Fibroblast of villous mesenchyme (primary cell): ENCODE results near the gene SAA1. TPM values are rescaled to one million over a fixed set of nuclear protein-coding genes. Genes with fewer than 3 reads are reported as not detected.

Experiments
- DNase-seq: peaks from one replicate; pipeline ENCODE4 v3.0.0-alpha.2; 2010; ENCODE audit warnings: low read depth
- H3K4me3 ChIP-seq: 2 replicates; pipeline ENCODE4 v1.5.1; 2011; ENCODE audit warnings: low read depth, mild to moderate bottlenecking, low read length
- total RNA-seq: library from RNA; depleted of rRNA; stranded (reverse); fragments of >200 nt; gene quantifications from 2 replicates; pipeline ENCODE4 v1.2.3, GENCODE V29; 2012
- TF ChIP-seq, protein P1 (sequence below): IDR thresholded peaks from 2 replicates; pipeline ENCODE4 v1.5.1; 2012; ENCODE audit warnings: low read depth, mild to moderate bottlenecking, low read length; ENCODE audit not compliant: insufficient read depth

The SAA1 gene
- total RNA-seq, 1 donor = 0.43 TPM

DNA sequence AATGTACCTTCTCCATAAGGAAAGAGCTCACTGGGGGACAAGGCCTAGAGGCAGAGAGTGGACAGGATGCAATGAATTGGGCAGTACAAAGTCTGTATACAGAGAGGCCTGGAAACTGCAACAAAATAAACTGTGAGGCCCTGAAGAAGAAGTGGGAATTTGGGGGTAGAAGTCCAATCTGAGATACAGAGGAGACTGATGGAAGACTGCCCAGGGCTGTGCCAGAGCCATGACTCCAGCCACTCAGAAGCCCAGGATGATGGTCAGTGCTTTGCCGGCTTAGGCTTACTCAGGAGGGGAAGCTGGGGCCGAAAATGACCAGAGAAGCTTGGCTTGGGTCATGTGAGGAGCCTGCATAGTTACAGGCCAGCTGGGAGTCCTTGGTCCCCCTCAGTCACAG is 35.2 kb upstream of the SAA1 start:
- TF ChIP-seq, protein P1, sequence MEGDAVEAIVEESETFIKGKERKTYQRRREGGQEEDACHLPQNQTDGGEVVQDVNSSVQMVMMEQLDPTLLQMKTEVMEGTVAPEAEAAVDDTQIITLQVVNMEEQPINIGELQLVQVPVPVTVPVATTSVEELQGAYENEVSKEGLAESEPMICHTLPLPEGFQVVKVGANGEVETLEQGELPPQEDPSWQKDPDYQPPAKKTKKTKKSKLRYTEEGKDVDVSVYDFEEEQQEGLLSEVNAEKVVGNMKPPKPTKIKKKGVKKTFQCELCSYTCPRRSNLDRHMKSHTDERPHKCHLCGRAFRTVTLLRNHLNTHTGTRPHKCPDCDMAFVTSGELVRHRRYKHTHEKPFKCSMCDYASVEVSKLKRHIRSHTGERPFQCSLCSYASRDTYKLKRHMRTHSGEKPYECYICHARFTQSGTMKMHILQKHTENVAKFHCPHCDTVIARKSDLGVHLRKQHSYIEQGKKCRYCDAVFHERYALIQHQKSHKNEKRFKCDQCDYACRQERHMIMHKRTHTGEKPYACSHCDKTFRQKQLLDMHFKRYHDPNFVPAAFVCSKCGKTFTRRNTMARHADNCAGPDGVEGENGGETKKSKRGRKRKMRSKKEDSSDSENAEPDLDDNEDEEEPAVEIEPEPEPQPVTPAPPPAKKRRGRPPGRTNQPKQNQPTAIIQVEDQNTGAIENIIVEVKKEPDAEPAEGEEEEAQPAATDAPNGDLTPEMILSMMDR = no peak
- no peak for DNase-seq
- no peak overlapping the region for H3K4me3 ChIP-seq

DNA sequence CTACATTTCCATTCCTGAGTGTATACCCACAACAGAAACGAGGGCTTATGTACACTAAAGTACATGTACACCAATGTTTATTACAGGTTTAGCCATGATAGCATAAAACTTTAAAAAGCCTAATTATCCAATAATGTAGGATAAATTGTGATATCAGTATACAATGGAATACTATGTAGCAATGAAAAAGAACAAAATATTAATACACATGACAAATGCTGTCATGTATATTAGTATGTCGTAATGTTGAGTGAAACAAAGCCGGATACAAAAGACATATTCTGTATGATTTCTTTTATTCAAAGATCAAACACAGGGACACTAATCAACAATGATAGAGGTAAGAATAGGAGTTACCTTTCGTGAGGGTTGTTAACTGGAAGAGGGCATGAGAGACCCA is 32.2 kb upstream of the SAA1 start:
- DNase-seq = no peak
- TF ChIP-seq, protein P1 = no peak
- no peak overlapping the region for H3K4me3 ChIP-seq

DNA sequence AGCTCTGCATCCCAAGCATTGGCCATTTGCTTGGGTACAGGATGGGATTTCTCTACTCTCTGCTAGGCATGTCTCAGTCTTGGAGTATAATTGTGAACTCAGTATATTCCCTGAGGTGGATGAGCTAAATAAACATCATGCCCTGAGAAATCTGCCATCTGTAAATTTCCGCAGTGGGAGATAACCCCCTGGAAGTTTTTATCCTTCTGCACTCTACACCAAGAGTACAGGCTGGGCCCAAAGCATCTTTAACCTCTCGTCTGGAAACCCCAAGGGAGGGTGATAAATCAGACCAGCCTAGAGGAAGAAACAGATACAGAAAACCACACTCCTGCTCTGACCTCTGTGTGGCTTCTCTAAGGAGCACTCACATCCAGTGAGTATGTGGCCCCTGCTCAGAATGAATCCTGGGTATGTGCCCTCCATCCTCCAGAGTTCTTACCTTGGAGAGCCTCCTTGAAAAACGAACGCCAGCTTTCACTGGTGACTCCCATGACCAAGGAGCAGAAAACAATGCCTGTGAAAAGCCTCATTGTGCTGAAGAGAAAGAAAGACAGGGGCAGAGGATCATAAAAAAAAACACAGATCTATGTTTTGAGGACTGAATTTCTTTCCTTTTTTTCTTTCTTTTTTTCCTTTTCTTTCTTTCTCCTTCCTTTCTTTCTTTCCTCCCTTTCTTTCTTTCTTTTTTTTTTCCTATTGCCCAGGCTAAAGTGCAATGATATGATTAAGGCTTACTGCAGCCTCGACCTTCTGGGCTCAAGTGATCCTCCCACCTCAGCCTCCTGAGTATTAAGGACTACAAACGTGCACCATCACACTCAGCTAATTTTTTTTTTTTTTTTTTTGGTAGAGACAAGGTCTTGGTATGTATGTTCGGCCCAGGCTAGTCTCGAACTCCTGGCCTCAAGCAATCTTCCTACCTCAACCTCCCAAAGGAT is 30.4 kb upstream of the SAA1 start:
- TF ChIP-seq, protein P1 = no peak
- no peak overlapping the region for H3K4me3 ChIP-seq
- DNase-seq = no peak

DNA sequence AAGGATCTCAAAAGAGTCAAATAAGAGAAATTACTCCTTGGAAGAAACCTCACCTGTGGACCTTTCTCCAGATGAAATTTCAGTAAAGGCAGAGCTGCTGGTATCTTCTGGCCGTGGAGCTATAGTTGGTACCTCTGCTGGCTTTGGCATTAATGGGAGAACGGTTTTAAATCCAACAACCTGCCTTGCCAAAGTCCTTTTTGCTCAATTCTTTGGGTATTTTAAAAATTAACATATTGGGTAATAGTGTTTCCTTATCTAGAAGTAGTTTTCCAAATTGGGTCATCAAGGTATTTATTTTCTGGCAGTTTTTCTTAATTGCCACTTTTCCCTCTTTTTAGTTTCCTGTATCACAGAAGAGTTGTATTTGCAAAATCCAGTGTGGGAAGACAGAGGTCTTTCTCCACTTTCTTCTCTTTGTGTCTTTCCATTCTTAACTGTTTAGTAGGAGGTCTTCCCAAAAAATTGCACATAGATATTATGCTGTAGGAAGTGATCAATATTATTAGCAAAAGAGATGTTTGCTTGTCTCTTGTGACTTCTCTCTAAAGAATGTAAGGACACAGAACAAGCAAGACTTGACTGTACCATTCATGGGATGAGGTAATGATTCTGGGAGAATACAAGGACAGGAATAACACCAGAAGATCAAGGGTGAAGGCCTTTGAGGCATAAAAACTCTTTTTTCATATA is 29.3 kb upstream of the SAA1 start, which contains the start of gene SAA4:
SAA4 (minus strand) TSS at position 139 of the 693 bp plus-strand sequence. CDS start 876 bp downstream, outside the sequence.
- no peak for DNase-seq
- H3K4me3 ChIP-seq = no peak within 1 kb of the TSS
- TF ChIP-seq, protein P1 = no peak

DNA sequence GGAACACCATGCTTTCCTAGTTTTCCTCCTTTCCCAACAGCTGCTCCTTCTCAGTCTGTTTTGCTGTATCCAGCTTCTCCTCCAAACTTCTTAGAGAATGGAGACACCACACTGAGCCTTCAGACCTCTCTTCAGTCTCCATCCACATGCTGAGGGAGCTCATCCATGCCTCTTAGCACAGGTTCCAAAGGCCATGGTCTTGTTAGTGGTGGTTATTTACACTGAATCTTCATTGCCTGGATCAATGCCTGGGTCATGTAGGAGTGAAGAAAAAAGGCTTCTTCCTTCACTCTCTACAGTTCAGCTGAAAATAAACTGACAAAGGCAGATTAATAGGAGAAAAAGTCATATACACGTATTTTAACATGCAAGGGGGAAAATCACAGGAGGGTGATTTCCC is 26.4 kb upstream of the SAA1 start:
- no peak overlapping the region for H3K4me3 ChIP-seq
- DNase-seq = no peak
- TF ChIP-seq, protein P1 = no peak

DNA sequence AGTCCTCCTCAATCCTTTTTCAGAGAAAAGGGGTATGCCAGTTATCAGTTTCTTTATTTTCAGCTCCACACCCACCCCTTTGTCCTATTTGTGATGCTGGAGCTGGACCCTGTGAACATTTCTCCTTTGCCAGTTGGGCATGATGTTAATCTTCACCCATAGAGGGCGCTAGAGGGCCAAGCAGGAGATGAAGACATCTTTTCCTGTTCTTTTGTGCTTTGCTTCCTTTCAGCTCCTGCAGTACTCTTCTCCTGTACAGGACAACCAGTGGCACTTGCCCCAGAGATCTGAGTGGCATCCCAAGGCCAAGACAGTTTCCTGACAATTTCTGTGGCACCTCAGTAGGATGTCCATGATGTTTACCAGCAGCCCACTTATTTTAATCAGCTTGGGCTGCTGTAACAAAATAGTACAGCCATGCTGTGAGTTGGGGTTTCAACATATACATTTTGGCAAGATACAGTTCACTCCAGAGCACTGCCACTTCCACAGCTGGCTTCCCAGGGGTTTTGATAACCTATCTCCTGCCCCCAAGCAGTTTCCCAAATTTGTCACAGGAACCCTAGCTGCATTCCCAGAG is 22.2 kb upstream of the SAA1 start:
- peak; percentile 81 for DNase-seq
- no peak overlapping the region for H3K4me3 ChIP-seq
- TF ChIP-seq, protein P1 = peak; percentile 87
